ENCODE results near the gene VSTM4.

The VSTM4 gene

DNA sequence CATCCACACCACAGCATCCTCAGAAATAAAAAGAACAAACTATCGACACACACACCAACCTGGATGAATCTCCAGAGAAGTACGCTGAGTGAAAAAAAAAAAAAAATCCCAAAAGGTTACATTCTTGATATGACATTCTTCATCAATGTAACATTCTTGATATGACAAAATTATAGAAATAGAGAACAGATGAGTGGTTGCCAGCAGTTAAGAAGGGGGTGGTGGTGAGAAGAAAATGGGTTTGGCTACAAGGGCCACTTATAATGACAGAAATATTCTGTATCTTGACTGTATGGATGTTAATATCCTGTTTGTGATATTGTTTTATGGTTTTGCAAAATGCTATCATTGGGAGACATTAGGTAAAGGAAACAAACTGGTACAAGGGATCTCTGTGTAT is 36.9 kb downstream of the VSTM4 start:
- Mint-ChIP-seq H3K27me3 (ENCODE audit: low read depth) (no peaks in the 10 kb centered on the region), H3K36me3 (ENCODE audit: low read depth) (peaks cover 11% of the 10 kb centered on the region), H3K9me3 (no peaks in the 10 kb centered on the region), H3K4me3 (no peak overlapping the region), H3K27ac (no peak overlapping the region), H3K4me1 (peaks cover 84% of the 10 kb centered on the region)
- TF ChIP-seq, protein P1, sequence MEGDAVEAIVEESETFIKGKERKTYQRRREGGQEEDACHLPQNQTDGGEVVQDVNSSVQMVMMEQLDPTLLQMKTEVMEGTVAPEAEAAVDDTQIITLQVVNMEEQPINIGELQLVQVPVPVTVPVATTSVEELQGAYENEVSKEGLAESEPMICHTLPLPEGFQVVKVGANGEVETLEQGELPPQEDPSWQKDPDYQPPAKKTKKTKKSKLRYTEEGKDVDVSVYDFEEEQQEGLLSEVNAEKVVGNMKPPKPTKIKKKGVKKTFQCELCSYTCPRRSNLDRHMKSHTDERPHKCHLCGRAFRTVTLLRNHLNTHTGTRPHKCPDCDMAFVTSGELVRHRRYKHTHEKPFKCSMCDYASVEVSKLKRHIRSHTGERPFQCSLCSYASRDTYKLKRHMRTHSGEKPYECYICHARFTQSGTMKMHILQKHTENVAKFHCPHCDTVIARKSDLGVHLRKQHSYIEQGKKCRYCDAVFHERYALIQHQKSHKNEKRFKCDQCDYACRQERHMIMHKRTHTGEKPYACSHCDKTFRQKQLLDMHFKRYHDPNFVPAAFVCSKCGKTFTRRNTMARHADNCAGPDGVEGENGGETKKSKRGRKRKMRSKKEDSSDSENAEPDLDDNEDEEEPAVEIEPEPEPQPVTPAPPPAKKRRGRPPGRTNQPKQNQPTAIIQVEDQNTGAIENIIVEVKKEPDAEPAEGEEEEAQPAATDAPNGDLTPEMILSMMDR (IDR thresholded peaks at IDR 0.05; ENCODE audit: unreplicated experiment in 3 of 3) = no peak

DNA sequence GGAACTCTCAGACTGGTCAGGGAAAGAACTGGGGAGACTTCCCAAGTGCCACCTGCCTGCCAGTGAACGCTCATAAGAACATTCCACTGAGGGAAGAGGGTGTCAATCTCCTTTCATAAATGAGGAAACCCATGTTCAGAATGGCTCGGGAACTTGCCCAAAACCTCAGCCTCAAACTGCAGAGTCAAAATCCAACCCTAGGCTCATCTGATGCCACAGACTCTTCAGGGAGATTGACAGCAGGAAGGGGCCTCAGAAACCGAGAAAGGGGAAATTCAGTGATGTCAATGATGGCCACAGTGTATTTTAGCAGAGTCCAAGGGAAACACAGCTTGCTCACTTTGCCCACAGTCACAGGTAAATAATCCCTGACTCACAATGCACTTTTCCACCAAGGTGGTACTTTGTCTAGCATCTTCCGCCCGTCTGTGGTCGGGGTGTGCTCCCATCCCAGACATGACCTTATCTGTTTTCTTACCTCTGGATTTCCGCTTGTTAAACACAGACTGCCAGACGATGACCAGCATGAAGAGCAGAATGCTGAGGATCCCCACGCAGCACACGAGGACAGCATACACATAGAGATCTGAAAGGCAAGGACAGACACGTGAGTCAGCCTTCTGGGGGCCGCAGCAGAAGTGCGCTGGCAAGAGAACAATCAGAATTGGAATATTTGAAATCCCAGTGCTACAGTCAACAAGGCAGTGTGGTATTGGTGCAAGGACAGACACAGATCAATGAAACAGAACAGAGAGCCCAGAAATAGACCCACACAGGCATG is 38.4 kb downstream of the VSTM4 start:
- TF ChIP-seq, protein P1 (IDR thresholded peaks at IDR 0.05; ENCODE audit: unreplicated experiment in 3 of 3) = no peak
- Mint-ChIP-seq H3K27ac (no peak overlapping the region), H3K4me3 (no peak overlapping the region), H3K36me3 (ENCODE audit: low read depth) (peaks cover 16% of the 10 kb centered on the region), H3K4me1 (peaks cover 69% of the 10 kb centered on the region), H3K27me3 (ENCODE audit: low read depth) (no peaks in the 10 kb centered on the region), H3K9me3 (no peaks in the 10 kb centered on the region)

DNA sequence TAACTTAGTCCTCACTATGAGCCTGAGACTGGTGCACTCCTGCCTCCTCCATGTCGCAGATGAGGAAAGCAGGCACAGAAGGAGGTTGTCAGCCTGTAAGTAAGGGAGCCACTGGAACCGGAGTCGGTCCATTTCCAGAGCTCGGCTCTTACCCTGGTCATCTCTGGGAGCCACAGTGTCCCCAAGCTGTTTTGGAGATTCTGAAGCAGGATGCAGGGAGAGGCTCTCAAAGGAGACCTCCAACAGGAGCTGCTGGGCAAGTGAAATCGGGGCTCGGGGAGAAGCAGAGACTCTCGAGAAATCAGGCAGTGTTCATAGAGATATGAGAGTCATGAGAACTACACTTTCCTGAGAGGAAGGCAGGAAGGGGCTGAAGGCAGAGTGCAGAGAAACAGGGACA is 39.0 kb downstream of the VSTM4 start:
- H3K4me3 Mint-ChIP-seq = no peak overlapping the region
- H3K27me3 Mint-ChIP-seq (ENCODE audit: low read depth) = no peaks in the 10 kb centered on the region
- peaks cover 64% of the 10 kb centered on the region for H3K4me1 Mint-ChIP-seq
- peak overlapping the region in 1 of 3 experiments; percentile 5 for H3K27ac Mint-ChIP-seq
- H3K36me3 Mint-ChIP-seq (ENCODE audit: low read depth) = peaks cover 20% of the 10 kb centered on the region
- H3K9me3 Mint-ChIP-seq = peaks cover under 1% of the 10 kb centered on the region
- TF ChIP-seq, protein P1 (IDR thresholded peaks at IDR 0.05; ENCODE audit: unreplicated experiment in 3 of 3) = no peak

DNA sequence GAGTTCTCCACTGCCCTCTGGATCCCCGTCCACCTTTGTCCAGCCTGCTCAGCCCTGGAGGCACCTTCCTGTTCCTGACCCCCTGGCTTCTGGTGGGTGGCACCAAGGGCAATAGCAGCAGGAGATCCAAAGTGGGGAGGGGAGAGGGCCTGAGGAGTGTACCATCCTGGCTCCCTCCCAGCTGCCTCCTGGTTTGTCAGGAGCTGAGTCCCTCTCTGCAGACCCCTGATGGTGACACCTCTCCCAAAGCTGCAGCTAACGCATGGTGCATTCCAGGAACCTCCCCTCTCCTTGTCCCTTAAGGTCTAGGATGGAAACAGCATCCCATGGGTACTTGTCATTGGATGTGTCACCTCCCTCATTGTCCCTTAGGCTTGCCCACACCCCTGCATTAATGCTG is 39.6 kb downstream of the VSTM4 start:
- H3K4me3 Mint-ChIP-seq = no peak overlapping the region
- peaks cover 64% of the 10 kb centered on the region for H3K4me1 Mint-ChIP-seq
- peaks cover 4% of the 10 kb centered on the region for H3K9me3 Mint-ChIP-seq
- H3K27ac Mint-ChIP-seq = no peak overlapping the region
- H3K36me3 Mint-ChIP-seq (ENCODE audit: low read depth) = peaks cover 25% of the 10 kb centered on the region
- TF ChIP-seq, protein P1 (IDR thresholded peaks at IDR 0.05; ENCODE audit: unreplicated experiment in 3 of 3) = no peak
- no peaks in the 10 kb centered on the region for H3K27me3 Mint-ChIP-seq (ENCODE audit: low read depth)

DNA sequence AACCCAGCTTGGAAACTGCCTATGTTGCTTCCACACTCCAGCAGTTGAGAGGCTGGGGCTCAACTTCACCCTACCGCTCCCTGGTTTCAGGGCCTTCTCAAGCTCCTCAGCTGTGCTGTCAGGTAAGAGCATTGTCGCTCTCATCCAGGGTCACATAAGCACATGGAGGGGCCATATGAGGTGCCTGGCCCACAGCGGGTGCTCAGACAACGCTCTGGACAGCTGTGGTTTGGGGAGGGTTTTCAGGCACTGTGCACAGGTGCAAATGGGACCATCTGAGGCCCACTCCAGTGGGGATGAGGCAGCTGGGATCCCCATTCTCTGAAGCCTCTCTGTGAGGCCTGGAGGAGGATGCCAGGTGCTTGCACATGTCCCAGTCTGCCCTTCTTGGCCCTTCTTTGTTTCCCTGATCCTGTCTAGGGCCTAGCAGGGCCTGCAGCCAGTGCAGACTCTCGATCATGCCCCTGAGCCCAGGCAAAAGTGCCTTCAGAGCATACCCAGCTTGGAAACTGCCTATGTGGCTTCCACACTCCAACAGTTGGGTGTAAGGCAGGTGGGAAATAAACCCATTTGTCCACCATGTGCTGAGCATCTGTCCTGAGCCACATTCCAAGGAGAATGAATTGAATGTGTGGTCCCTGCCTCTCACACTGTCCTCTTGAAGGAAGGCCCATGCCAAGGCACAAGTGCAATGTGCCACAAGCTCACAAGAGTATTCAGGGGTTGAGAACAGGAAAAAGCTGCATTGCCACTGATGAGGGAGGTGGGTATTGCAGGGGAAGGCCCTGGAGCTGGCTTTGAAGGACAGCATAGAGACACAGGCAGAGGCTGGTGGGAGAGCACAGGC is 40.3 kb downstream of the VSTM4 start:
- H3K4me3 Mint-ChIP-seq = no peak overlapping the region
- no peaks in the 10 kb centered on the region for H3K27me3 Mint-ChIP-seq (ENCODE audit: low read depth)
- peak overlapping the region in 1 of 3 experiments; percentile 49 for H3K27ac Mint-ChIP-seq
- peaks cover 58% of the 10 kb centered on the region for H3K4me1 Mint-ChIP-seq
- TF ChIP-seq, protein P1 (IDR thresholded peaks at IDR 0.05; ENCODE audit: unreplicated experiment in 3 of 3) = no peak
- H3K36me3 Mint-ChIP-seq (ENCODE audit: low read depth) = peaks cover 25% of the 10 kb centered on the region
- peaks cover 4% of the 10 kb centered on the region for H3K9me3 Mint-ChIP-seq

All from nephron (organoid).